ENCODE data around the gene MYO6.

The MYO6 gene

DNA sequence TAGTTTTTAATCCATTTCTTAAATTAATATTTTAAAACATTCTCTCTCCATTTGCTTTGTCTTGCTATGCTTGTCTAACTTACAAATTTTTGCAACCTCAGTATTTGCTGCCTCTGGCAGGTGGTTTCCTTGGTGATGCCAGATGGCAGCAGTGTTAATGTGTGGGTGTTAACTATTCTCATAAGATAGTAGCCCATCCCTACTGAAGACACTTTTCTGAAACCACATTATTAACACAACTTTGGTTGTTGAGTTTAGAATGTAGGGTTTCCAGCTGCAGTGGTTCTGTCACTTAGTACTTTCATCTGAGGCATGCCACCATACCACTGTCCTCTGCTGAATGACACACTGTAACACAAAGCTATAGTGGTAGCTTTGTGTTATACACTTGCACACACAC, 75.1 kb downstream of the MYO6 start:
- Mint-ChIP-seq H3K4me1 (ENCODE audit: low read depth) (no peaks in the 10 kb centered on the region), H3K4me3 (no peak overlapping the region), H3K27me3 (no peaks in the 10 kb centered on the region), H3K9me3 (no peaks in the 10 kb centered on the region), H3K36me3 (ENCODE audit: low read depth) (no peaks in the 10 kb centered on the region), H3K27ac (no peak overlapping the region)
- intact Hi-C loops (cut with micrococcal nuclease): no loop called here

DNA sequence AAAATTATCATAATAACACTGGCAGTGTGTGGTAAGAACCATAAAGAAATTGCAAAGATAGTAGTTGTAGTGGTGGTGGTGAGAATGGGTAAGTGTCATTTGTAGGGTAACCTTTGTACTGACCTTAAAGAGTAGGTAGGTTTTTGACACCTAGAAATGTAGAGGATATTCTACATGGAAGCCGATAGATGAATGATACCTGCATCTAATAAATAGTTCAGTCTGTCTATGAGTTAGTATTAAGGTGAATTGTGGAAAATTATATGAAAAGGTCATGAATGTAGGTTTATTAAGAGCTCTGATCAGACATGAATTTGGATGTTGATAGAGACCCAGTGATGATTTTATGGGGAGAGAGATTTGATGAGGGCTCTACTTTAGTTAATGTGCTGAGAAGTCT, 78.1 kb downstream of the MYO6 start:
- Mint-ChIP-seq H3K27me3 (peaks cover 2% of the 10 kb centered on the region), H3K9me3 (no peaks in the 10 kb centered on the region), H3K36me3 (ENCODE audit: low read depth) (no peaks in the 10 kb centered on the region), H3K4me1 (ENCODE audit: low read depth) (no peaks in the 10 kb centered on the region), H3K27ac (no peak overlapping the region), H3K4me3 (no peak overlapping the region)
- intact Hi-C loops (cut with micrococcal nuclease): no loop called here

DNA sequence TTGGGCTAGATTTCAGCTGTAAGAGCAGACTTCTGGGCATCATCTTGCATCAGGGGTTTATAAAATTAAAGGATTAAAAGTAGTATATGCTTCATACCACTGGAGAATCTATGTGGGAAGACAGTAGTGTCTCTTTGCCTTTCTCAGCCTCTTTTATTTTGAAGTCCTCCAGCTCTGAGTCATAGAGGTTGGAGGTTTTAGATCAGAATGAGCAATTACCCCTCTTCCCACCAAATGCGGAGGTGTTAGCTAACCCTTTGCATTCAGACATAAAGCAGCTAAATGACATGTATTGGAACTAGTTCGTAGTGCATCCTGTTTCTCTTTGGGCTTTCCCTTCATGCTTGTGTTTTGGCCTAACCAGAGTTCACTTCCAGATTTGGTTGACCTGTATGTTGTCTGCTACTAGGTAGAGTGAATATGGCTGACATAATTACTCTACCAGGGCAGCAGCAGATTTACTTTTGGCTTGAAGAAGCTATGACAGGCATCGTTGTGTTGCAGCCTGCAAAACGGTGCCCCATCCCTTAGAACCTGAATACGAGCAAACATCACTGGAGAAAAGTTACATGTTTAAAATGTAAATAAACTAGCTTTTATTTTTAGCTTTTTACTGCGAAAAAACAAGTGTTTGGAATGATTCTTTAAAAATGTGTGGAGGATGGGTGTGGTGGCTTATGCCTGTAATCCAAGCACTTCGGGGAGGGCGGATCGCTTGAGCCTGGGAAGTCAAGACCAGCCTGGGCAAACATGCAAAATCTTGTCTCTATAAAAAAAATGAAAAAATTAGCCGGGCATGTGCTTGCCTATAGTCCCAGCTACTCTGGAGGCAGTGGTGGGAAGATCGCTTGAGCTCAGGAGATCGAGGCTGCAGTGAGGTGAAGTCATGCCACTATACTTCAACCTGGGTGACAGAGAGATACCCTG, 82.2 kb downstream of the MYO6 start:
- Mint-ChIP-seq H3K36me3 (ENCODE audit: low read depth) (no peaks in the 10 kb centered on the region), H3K4me1 (ENCODE audit: low read depth) (no peaks in the 10 kb centered on the region), H3K27me3 (peaks cover 2% of the 10 kb centered on the region), H3K4me3 (no peak overlapping the region), H3K9me3 (no peaks in the 10 kb centered on the region), H3K27ac (no peak overlapping the region)
- intact Hi-C loops (cut with micrococcal nuclease): no loop called here

DNA sequence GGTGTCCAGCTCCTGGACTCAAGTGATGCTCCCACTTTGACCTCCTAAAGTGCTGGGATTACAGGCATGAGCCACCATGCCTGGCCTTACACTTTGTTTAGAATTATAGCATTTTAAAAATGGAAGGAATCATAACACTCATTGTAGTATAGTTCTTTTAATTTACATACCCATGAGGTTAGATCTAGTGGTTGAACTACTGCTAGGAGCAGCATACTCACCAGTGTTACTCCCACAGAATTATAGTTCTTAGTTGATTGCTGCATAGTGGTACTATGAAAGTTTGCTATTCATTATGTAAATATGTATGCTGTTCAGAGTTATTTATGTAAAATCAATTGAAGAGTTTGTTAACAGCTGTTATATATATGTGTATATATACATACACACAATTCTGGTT, 85.4 kb downstream of the MYO6 start:
- H3K27ac Mint-ChIP-seq: no peak overlapping the region
- peaks cover 2% of the 10 kb centered on the region for H3K27me3 Mint-ChIP-seq
- intact Hi-C loops (cut with micrococcal nuclease): no loop called here
- no peak overlapping the region for H3K4me3 Mint-ChIP-seq
- no peaks in the 10 kb centered on the region for H3K4me1 Mint-ChIP-seq (ENCODE audit: low read depth)
- no peaks in the 10 kb centered on the region for H3K36me3 Mint-ChIP-seq (ENCODE audit: low read depth)
- no peaks in the 10 kb centered on the region for H3K9me3 Mint-ChIP-seq

DNA sequence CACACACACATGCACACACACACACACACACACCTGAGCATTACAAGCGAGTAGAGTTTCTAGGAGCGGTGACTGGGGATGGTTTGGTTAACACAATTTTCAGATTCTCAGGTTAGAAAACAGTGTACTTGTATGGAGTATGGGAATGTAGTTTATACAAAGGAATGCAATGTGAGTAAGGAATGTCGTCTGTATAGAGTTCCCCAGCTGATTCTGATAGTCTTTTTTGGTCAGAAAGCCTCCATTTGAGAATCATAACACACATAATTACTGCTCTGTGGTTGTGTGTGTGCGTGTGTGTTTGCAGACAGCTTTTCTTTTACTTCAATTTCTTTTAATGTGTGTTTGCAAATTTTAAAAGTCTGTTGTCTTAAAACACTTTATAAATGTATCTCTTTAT, 93.2 kb downstream of the MYO6 start:
- Mint-ChIP-seq H3K27ac (no peak overlapping the region), H3K9me3 (no peaks in the 10 kb centered on the region), H3K36me3 (ENCODE audit: low read depth) (no peaks in the 10 kb centered on the region), H3K4me3 (no peak overlapping the region), H3K4me1 (ENCODE audit: low read depth) (no peaks in the 10 kb centered on the region), H3K27me3 (no peaks in the 10 kb centered on the region)
- intact Hi-C loops (cut with micrococcal nuclease): no loop called here

DNA sequence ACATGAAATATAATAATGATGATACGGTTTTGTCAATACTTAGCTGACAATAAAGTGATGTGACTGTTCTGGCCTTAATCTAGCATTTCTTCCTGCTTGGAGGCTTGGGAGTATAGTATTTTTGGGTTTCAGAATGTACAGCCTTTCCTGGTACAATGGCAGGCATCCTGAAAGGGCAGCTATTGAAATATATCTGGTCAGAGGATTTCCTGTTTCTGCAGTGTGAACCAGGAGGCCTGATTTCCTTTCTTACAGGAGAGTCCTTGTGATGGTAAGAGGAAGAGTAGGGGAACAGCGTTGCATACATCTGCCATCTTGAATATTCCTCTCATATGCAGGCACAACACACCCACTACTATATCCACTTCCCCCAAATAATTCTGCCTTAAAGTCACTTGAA, 93.7 kb downstream of the MYO6 start:
- Mint-ChIP-seq H3K27me3 (no peaks in the 10 kb centered on the region), H3K9me3 (no peaks in the 10 kb centered on the region), H3K27ac (no peak overlapping the region), H3K4me3 (no peak overlapping the region), H3K36me3 (ENCODE audit: low read depth) (no peaks in the 10 kb centered on the region), H3K4me1 (ENCODE audit: low read depth) (no peaks in the 10 kb centered on the region)
- intact Hi-C loops (cut with micrococcal nuclease): no loop called here

DNA sequence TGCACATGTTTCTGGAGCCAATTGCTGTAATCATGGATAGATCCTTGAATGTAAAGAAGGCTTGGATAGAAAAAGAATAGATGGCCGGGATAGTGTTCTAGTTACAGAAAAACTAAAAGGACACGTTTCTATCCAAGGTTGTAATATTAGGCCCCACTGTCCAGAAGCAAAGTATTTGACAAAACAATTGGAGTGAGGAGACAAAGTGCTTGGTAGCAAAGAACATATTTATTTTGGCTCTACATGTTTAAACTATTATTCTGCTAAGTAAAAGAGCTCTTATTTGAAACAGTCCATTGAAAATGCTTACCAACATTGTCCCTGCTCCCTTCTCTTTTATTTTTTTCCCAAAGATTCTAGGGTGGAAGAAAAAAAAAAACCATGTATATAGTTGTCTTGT, 94.4 kb downstream of the MYO6 start:
- H3K36me3 Mint-ChIP-seq (ENCODE audit: low read depth): no peaks in the 10 kb centered on the region
- intact Hi-C loops (cut with micrococcal nuclease): no loop called here
- H3K27ac Mint-ChIP-seq: no peak overlapping the region
- no peaks in the 10 kb centered on the region for H3K4me1 Mint-ChIP-seq (ENCODE audit: low read depth)
- H3K4me3 Mint-ChIP-seq: no peak overlapping the region
- H3K27me3 Mint-ChIP-seq: no peaks in the 10 kb centered on the region
- H3K9me3 Mint-ChIP-seq: no peaks in the 10 kb centered on the region

DNA sequence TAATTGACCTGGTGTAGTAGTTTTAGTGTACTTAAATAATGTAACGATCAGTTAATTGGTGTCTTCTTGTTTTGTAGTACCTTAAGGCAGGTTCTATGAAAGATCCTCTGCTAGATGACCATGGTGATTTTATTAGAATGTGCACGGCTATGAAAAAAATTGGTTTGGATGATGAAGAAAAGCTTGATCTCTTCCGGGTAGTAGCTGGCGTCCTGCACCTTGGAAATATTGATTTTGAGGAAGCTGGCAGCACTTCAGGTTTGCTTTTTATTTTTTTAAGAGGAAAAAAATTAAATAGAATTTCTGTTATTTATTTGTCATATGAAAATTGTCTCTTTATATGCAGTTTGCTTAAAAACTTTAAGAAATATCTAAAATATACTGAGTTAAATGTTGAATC, 99.2 kb downstream of the MYO6 start:
- no peaks in the 10 kb centered on the region for H3K27me3 Mint-ChIP-seq
- H3K9me3 Mint-ChIP-seq: no peaks in the 10 kb centered on the region

DNA sequence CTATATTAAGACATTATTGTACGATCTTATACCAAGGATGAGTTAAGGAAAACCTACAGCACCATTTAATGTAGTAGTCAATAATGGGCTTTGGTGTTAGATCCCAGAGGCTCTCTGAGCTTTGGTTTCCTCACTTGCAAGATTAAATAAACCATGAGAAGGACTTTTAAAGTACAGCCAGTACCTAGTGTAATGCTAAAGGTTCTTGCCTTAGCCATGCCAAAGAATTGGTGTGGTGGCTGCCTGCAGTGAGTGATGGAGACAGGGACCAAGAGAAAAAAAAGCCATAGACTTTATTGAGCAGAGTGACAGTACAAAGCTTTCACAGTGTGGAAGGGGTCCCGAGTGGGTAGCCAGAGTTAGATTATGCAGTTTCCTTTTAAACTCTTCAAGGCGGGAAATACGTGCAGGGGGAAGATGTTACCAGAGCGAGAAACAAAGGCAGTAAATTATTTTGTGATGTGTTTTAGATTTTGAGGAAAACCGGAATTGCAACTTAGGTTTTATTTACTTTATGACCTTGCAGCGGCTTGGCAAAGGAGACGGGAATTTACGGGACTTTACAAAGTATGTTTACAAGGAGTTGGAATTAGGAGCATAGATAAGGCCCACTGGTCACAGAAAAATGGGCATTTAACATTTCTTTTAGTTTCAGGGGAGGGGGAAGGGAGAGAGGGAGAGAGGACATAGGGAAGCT, 100.4 kb downstream of the MYO6 start:
- intact Hi-C loops (cut with micrococcal nuclease): no loop called here
- no peak overlapping the region for H3K27ac Mint-ChIP-seq
- H3K27me3 Mint-ChIP-seq: no peaks in the 10 kb centered on the region
- no peak overlapping the region for H3K4me3 Mint-ChIP-seq
- H3K9me3 Mint-ChIP-seq: no peaks in the 10 kb centered on the region
- H3K4me1 Mint-ChIP-seq (ENCODE audit: low read depth): no peaks in the 10 kb centered on the region
- no peaks in the 10 kb centered on the region for H3K36me3 Mint-ChIP-seq (ENCODE audit: low read depth)

More for the DNA sequence above, 99.2 kb downstream of the MYO6 start:
- H3K27ac Mint-ChIP-seq: no peak overlapping the region
- intact Hi-C loops (cut with micrococcal nuclease): no loop called here
- H3K4me1 Mint-ChIP-seq (ENCODE audit: low read depth): no peaks in the 10 kb centered on the region
- no peak overlapping the region for H3K4me3 Mint-ChIP-seq
- no peaks in the 10 kb centered on the region for H3K36me3 Mint-ChIP-seq (ENCODE audit: low read depth)

DNA sequence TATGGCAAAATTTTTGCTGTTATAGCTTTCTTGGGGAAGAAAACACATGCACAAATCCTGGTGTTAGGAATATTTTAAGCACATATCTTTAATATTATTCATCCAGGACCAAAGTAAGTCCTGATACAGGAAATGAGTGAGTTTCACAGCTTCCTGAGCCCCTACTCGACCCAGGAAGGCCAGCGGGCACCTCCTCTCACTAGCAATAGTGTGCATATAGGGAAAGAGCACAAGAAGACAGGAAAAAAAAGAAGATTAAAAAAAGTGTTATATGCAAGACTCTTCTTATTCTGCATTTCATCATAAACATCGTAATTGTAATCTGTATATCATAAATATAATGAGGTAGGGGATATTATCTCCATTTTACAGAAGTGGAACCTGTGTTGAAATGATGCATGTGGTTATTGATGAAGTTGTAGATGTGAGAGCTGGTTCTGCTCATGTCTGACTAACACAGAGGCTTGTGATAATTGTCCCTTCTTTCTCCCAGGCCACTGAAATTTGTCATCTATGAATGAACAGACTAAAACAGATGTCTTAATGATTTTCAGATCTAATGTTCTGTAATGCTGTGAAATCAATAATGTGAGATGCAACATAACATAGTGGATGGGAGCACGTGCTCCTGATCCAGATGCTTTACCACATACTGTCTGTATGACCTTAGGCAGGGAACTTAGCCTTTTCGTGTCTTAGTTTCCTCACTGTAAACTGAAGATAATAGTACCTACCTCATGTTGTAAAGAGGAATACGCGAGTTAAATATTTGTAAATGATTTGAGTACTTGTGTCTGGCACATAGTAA, 101.2 kb downstream of the MYO6 start:
- intact Hi-C loops (cut with micrococcal nuclease): no loop called here
- H3K27ac Mint-ChIP-seq: no peak overlapping the region
- no peak overlapping the region for H3K4me3 Mint-ChIP-seq
- no peaks in the 10 kb centered on the region for H3K36me3 Mint-ChIP-seq (ENCODE audit: low read depth)
- no peaks in the 10 kb centered on the region for H3K27me3 Mint-ChIP-seq
- H3K9me3 Mint-ChIP-seq: no peaks in the 10 kb centered on the region
- H3K4me1 Mint-ChIP-seq (ENCODE audit: low read depth): no peaks in the 10 kb centered on the region

DNA sequence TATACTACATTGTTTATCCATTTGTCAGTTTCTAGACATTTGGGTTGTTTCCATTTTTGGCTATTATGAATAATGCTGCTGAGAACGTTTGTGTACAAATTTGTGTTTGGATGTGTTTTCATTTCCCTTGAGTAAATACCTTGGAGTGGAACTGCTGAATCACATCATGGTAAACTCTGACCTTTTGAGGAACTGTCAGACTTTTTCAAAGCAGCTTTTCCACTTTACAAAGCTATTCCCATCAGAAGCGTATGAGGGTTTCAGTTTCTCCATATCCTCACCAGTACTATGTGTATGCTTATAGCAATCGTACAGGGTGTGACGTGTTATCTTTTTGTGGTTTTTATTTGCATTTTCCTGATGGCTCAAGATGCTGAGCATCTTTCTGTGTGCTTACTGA, 103.7 kb downstream of the MYO6 start:
- Mint-ChIP-seq H3K36me3 (ENCODE audit: low read depth) (no peaks in the 10 kb centered on the region), H3K27me3 (no peaks in the 10 kb centered on the region), H3K4me1 (ENCODE audit: low read depth) (no peaks in the 10 kb centered on the region), H3K9me3 (no peaks in the 10 kb centered on the region), H3K4me3 (no peak overlapping the region), H3K27ac (no peak overlapping the region)
- intact Hi-C loops (cut with micrococcal nuclease): no loop called here

DNA sequence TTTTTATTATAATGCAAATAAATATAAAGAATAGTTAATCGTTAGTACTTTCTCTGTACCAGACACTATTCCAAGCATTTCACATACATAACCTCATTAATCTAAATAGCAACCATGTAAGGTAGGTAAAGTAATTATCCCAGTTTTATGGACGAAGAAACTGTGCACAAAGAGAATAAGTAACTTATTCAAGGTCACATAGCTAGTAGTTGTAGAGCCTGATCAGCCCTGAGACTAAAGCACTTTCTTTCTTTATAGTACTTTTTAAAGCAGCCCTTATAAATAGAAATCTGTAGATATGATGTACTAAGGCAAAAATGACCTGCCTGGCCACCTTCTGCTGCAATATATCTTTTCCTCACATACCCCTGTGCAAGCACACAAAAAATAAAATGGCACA, 104.8 kb downstream of the MYO6 start:
- Mint-ChIP-seq H3K9me3 (no peaks in the 10 kb centered on the region), H3K4me3 (no peak overlapping the region), H3K27me3 (no peaks in the 10 kb centered on the region), H3K27ac (no peak overlapping the region), H3K4me1 (ENCODE audit: low read depth) (no peaks in the 10 kb centered on the region), H3K36me3 (ENCODE audit: low read depth) (no peaks in the 10 kb centered on the region)
- intact Hi-C loops (cut with micrococcal nuclease): no loop called here

DNA sequence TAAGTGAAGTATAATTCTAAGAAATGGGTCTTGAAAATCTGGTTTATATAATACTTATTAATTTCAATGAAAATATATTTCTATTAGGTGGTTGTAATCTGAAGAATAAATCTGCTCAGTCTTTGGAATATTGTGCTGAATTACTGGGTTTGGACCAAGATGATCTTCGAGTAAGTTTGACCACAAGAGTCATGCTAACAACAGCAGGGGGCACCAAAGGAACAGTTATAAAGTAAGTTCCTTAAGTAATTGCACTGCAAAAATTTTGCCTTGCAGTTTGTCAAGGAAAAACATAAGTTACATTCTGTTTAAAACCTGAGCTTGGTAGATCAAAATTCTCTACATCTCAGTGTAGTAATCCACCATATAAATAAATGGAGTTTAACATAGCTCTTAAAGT, 106.0 kb downstream of the MYO6 start:
- peaks cover 2% of the 10 kb centered on the region for H3K27me3 Mint-ChIP-seq
- no peaks in the 10 kb centered on the region for H3K4me1 Mint-ChIP-seq (ENCODE audit: low read depth)
- no peaks in the 10 kb centered on the region for H3K36me3 Mint-ChIP-seq (ENCODE audit: low read depth)
- intact Hi-C loops (cut with micrococcal nuclease): no loop called here
- H3K9me3 Mint-ChIP-seq: no peaks in the 10 kb centered on the region
- no peak overlapping the region for H3K4me3 Mint-ChIP-seq
- no peak overlapping the region for H3K27ac Mint-ChIP-seq

DNA sequence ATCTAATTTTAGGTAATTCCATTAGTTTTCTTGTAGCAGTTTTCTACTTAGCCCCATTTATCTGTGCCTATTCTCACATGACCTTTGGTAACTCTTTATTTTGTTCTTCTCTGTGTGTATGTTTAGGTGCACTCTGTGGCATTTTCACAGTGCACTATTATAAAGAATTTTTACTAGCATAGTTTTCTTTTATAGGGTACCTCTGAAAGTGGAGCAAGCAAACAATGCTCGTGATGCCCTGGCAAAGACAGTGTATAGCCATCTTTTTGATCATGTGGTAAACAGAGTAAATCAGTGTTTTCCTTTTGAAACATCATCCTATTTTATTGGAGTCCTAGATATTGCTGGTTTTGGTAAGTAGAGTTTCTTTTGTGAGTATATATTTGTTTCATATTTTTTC, 107.9 kb downstream of the MYO6 start:
- H3K4me3 Mint-ChIP-seq: no peak overlapping the region
- intact Hi-C loops (cut with micrococcal nuclease): no loop called here
- H3K36me3 Mint-ChIP-seq (ENCODE audit: low read depth): no peaks in the 10 kb centered on the region
- H3K27ac Mint-ChIP-seq: no peak overlapping the region
- H3K27me3 Mint-ChIP-seq: peaks cover 4% of the 10 kb centered on the region
- no peaks in the 10 kb centered on the region for H3K9me3 Mint-ChIP-seq
- H3K4me1 Mint-ChIP-seq (ENCODE audit: low read depth): no peaks in the 10 kb centered on the region
